NCI-H1105 treated with DMSO at 0.1 percent for 48 hours (cell line): ENCODE measurements around the gene CD58.
"Not testable (repeated sequence)": the region's sequence is repeated elsewhere in the genome, so short reads cannot be mapped to it uniquely, and the experiment has no call there.

Experiments
- DNase-seq: peaks from one replicate; lab custom pipeline; 2025; lab: John Stamatoyannopoulos, UW

The CD58 gene

DNA sequence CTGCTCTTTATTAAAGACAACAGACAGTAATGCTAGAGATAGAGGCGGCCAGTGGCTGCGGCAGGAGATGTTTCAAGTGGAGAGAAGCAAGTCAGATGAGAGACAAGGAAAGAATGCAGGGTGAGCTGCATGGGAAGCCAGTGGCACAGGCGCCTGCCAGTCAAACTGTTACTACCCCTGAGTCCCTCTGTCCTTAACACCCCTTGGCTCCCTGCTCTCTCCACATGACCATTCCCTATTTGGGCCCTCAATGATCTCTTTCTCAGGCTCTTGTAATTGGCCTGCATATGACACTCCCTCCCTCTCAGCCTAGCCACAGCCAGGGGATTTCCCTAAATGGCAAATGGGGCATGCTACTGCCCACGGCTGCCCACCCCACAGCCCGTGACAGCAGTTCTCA, 22.6 kb upstream of the CD58 start:
- not testable (repeated sequence) for DNase-seq

DNA sequence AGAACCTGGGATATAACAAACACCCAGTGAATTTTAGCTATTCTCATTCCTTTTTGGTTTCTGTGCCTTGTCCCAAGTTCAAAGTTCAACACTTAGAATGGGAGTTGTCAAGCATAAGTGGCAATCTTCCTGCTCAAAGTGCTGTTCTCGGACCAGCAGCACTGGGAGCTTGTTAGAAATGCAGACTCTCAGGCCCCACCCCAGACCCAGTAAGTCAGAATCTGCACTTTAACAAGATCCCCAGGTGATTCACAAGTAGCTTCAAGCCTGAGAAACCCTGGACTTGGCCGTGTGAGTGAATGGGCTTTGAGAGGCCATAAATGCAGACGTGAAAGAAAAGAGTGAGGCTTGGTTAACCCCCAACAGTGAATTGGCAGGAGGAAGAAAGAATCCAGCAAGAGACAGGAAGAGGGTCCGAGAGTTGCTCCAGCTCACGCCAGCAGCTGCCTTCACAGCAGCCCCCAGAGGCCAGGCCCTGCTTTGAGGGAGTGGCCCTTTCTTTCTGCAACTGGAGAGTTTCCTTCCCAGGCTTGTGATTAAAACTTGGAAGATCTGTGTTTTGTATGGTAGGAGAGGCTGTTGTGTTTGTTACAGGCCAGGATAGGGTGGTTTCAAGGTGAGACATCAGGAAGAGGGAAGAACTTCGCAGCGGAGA, 21.3 kb upstream of the CD58 start:
- not testable (repeated sequence) for DNase-seq

GRCh38 chr1:116591006-116591950, 20.5 kb upstream of the CD58 start:
- not testable (repeated sequence) for DNase-seq

DNA sequence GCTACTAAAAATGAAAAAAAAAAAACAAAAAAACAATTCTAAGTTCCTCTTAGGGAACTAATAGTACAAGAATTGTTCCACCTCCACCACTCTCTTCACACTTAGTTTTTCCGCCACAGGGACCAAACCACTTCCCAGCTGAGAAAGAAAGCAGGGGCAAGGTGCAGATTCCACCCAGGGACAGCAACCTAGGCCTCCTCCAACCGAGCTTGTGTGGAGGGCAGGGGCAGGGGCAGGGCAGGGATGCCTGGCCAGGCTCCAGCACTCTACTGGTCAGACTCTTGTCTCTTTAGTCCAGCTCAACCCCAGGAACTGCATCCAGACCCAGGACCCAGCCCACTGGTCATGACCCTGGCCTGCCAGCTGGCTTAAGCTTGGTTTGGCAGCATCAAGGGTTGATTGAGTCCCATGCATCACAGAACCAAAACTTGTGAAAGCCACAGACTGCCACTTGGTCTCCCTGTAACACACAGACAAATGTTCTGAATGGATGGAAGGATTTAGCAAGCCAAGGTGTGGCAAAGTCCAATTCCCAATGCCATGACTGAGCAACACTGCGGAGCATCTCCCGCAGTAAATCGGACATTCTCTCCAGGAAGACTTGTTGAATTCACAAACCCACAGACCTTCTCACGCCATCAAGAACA, 19.7 kb upstream of the CD58 start:
- not testable (repeated sequence) for DNase-seq

- DNase-seq: not testable (repeated sequence)
Measured at GRCh38 chr1:116589101-116589735, 18.4 kb upstream of the CD58 start.

DNA sequence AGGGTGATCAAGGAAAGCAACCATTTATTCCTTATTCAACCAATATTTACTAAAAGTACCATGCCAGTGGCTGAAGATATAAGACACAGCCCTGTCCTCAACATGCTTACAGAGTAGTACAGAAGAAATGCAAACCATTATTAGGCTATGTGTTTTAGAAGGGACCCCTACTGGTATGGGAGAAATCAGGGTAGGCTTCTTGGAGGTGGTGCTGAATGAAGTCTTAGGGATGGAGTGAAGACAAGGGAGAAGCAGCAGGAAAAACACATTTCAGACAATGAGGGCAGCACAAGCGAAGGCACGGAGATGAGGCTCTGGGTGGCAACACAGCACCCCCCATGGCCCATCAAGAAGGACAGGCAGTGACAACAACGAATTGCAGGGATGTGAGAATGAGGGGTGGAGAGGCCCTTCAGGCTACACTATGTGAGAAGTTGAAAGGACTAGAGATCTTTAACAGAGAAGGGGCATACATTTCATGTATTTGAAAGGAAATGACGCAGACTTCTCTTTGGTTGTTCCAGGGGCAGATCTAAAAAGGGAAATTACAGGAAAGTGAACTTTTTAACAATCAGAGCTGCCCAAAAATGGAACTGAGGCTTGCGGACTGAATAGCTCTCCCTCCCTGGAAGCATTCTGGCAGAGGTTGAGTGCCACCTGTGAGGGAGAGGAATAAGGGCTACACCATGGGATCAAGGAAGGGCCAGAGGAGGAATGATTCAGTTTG, 16.8 kb upstream of the CD58 start:
- no peak for DNase-seq

- no peak for DNase-seq
Measured at GRCh38 chr1:116586741-116587143, 15.9 kb upstream of the CD58 start.

DNA sequence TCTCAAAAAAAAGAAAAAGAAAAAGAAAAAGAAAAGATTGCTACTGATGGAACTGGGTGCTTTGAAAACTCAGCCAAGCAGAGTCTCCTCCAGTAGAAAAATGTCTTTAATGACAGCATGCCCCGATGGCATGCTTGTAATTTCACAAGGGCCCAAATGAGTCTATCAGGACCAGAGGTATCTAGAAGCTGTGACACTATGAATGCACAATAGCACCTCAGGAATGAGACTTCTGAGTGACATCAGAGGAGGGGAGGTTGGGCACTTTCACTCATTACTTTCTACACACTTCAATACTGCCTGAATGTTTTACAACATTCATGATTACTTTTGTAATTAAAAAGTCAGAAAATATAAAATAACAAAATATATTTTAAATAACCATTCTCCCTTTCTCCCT, 15.1 kb upstream of the CD58 start:
- no peak for DNase-seq

DNA sequence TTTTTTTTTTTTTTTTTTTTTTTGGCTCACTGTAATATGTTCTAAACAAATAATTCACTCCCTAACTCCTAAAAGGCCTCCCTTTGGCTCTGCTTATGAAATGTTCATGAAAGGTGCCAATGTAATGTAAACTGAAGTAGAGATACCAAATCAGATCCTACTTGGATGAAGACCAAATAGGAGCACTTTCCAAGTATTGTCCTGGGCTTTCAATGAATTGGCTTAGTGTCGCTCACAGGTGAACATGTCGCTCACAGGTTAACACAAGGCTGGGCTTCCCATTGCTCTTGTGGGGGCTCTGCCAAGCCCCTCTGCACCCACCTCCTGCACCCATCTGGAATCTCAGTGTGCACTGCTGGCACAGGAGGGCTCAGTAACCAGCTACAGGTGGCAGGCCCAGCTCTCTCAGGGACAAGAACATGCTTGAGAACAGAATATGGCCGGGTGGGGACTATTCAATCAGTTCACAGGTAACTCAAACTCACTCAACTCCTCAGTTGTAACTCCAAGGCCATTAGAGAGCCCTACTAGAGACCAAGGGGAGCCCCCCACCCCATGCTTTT, 10.6 kb upstream of the CD58 start:
- DNase-seq: no peak

- no peak for DNase-seq
Measured at GRCh38 chr1:116580446-116581322, 9.9 kb upstream of the CD58 start.

DNA sequence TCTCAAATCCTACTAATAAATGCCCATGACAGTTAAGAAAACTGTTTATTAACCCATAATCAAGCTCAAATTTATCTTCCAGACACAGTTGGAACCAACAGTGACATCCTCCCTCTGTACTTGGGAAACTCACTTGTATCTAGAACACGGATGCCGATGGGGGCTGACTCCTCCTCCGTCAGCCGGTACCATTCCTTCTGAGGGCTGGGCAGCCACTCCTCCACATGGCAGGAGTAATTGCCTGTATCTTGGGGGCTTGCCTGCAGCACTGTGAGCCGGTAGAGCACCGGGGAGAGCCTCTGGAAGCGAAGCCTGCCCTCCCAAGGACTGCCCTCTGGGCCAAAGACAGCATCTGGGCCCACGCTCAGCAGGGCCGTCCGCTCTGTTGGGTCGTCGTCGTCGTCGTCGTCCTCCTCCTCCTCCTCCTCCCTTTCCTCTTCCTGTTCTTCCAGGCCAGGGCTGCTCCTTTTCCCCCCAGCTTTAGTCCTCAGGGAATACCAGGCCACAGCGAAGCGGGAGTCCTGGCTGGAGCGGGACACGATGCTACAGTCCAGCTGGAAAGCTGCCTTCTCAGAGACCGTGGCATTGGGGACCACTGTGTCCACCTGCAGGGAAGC, 8.5 kb upstream of the CD58 start:
- DNase-seq: no peak

- DNase-seq: no peak
Measured at GRCh38 chr1:116578581-116578980, 7.8 kb upstream of the CD58 start.

DNA sequence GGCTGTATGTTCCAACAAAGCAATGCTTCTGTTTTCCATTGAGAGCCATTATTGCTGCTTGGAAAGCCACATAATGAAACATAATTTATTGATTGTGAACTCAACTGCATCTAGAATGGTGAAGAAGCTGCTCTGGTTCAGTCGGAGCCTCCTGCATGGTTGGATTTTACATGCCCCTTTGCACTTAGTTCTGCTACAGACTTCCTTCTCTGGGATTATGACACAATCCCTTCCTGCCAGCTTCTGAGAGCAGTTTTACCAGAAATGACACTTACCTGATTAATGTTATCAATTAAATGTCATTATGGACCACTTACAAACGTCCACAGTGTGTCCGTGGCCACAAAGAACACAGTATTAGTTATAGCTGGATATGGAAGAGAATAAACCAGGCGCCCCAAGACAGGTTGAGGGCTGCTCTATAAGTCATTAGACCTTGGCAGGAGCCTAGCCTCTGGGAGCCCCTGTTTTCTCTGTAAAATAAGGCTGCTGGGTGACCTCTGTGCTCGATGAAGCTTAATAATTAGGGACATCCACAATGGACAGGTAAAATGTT, 7.0 kb upstream of the CD58 start:
- no peak for DNase-seq

GRCh38 chr1:116574581-116575291, 3.9 kb upstream of the CD58 start:
- DNase-seq: peak; percentile 65

- DNase-seq: no peak
Measured at GRCh38 chr1:116573431-116574095, 2.7 kb upstream of the CD58 start.

GRCh38 chr1:116572771-116573430, 2.1 kb upstream of the CD58 start:
- DNase-seq: no peak

DNA sequence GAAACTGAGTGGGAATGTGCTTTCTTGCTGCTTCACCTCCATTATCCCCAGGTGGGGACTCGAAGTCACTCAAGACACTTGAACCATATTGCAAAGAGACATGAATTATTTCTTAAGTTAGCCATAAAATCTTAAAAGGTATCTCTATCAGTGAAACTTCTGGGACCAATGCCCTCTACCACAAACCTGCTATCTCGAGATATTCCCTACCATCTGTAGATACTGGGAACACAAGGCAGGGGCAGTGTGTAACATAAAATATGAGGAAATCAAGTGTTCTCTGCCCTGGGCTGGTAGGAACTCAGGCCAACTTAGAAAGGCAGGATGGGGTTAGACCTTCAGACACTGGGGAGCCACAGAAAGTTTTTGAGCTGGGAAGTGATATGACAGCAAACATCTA, 1.3 kb upstream of the CD58 start:
- DNase-seq: no peak
